HG02759 (cell line): ENCODE data around the gene YTHDF1.

Experiments
- ATAC-seq: cut with Tn5 transposase; IDR thresholded peaks from one replicate; pipeline ENCODE4 v1.9.1; 2021; ENCODE audit warnings: mild to moderate bottlenecking, moderate library complexity; ENCODE audit not compliant: unreplicated experiment

Gene YTHDF1

DNA sequence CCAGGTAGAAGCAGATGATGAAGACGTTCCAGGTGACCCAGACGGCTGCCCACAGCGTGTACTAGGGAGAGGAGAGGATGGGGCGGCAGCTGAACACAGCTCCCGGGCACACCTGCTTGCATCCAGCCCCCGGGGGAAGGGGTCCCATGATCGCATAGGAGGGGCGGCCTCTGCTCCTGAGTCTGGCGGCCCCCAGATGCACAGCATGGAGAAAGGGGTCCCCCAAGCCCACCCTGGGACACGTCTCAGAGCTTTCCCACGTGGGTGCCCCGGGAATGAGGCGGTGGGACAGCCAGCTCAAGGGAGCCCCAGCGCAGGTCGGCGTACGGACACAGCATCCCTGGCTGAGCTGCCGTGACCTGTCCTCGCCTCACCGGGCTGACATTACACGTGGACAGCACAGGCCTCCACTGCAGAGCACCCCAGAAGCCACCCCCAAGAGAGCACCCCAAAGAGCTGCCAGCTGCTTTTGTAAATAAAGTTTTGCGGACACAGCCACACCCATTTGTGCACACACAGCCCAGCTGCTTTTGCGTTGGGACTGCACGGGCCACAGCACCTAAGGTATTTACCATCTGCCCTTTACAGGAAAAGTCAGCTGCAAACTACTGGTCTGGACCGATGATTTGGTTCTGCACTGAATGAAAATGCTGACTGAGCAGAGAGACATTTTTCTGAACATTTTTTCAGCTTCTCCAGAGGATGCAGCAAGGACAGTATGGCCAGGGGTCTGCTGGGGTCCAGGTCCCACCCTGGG, 33.1 kb upstream of the YTHDF1 start:
- no peak for ATAC-seq

DNA sequence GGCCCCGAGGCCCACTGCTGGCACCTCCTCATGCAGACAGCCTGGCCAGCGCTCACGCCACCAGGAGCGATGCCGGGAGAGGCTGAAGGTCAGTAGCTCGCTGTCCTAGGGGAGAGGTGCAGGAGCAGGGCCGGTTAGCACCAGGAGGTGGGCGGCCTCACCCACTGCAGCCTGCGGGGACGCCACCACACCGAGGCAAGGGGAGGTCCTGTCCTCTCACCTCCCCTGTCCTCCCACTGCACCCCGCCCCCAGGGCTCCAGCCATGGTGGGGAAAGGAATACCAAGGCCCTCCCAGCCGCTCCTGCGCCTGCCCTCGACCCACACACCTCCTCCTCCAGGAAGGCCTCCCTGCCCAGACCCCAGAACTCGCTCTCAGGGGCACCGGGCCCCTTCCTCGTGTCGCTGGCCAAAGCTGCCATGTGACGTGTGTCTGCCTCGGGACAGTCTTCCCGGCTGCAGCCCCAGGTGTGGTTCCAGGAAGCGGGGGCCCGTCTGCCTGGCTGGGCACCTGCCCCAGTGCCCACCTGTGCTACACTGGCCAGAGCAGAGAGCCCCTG, 31.8 kb upstream of the YTHDF1 start:
- ATAC-seq, result no peak

DNA sequence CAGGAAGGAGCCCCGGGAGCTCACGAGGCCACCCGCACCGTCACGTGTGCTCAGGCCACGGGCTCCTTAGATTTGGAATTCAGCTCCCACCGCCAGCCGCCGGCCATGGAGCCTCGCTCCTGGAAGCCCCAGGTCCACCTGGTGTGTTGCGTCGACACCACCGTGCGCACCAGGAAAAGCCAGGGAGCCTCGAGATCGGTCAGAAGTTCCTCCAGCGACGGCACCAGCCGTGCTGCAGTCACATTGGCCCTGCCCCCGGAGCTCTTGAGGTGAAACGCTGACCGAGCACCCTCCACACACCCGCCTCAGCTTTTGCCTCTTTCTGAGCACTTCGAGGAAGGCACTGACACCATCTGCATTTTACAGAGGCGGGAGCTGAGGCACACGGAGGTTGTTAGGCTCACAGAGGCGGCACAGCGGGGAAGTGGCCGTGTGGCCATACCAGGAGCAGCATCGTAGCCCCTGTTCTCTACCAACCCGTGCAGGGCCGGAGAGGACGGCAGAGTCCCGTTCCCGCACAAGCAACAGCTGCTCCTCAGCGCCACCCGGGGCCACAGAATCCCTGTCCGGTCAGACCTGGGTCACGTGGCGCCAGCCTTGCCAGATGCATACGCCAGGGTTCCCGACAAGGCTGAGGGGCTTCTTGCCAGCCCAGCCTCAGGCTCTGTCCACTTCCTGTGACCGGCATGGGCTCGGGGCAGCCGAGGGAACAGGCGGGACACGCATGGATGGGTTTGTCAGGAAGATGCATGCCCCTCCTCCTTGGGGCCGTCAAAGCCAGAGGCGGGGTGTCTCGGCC, 30.8 kb upstream of the YTHDF1 start:
- no peak for ATAC-seq

DNA sequence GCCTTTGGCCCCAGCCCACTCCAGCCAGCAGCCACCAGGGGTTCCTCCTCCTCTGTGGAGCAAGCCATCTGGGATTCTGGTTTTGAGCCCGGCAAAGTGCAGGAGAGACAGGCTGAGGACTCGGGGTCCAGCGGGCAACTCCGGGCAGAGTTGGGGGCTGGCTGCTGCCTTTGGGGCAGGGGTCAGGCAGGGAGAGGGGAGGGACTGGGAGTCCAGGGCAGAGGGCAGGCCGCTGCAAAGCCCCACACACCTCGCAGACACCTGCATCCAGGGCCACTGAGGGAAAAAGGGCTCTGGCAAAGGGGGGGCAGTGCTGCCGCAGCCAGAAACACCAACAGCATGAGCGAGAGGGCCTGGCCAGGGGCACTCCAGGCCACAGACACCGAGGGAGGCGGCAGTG, 28.5 kb upstream of the YTHDF1 start:
- no peak for ATAC-seq

DNA sequence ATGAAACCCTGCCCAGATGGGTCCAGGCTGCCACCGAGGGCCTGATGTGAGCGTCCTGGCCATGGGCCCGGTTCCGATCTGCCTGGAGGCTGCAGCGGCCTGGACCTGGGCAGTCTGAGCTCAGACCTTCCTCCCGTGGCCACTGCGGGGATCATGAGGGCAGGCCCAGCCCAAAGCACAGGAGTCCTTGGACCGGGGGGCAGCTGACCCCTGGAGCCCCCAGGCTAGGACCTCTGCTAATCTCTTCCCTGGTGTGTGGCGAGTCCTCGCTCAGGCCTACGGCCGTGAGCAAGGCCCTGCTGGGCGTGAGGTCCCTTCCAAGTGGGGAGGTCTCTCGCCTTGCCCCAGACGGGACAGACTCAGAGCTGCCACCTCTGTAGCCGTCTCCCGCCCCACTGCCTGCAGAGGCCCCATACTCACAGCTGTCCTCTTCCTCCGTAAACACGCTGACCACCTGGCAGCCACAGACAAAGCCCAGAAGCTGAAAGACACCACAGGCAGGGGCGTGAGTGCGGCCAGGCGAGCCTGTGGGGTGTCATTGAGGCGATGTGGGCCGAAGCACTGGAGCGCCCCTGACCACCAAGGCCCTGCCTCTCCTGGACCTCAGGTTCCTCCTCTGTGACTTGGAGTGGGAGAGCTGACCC, 27.8 kb upstream of the YTHDF1 start:
- ATAC-seq, result no peak

DNA sequence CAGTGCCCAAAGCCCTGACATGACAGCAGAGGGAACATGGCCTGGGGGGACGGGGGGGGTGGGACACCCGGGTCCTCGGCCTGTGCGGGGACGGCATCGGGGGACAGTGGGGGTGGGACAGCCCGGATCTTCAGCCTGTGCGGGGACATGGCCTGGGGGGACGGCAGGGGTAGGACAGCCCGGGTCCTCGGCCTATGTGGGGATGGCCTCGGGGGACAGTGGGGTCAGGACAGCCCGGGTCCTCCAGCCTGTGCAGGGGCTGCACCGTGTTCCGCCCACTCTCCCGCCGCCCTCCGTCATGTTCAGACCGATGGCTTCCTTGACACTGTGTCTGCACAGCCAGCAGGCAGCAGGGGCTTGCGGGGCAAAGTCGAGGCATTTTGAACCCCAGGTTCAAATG, 26.8 kb upstream of the YTHDF1 start:
- ATAC-seq, result no peak

DNA sequence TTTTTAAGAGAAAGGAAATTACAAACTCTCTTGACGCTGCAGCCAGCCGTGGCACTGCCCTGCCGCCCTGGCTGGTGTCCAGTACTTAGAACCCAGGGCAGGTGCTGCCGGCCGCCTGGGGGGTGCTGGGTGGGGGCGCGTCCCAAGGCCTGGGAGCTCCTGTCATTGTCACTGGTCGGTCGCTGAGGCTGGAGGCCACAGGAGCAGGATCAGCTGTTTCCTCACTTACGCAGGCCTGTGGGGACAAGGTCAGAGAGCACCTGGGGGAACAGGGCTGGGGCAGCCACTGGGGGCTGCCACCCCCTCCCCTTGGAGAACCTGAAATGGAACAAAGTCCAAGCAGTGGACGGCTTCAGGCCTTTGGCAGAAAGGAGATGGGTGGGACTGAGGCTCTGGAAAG, 25.3 kb upstream of the YTHDF1 start:
- no peak for ATAC-seq

DNA sequence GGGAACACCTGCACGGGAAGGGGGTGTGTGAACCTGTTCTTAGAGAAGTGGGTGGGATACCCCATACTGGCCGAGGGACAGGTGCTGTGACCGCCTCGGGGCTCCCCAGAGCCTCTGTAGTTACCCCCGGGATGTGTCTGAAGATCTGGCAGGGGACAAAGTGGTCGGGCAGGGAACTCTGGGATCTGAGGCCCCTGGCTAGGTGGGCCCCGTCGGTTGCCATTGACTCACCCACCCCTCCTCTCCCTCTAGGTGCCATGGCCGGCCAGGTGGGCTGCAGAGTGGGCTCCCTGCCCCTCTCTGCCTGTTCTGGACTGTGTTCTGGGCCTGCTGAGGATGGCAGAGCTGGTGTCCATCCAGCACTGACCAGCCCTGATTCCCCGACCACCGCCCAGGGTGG, 24.1 kb upstream of the YTHDF1 start:
- no peak for ATAC-seq

DNA sequence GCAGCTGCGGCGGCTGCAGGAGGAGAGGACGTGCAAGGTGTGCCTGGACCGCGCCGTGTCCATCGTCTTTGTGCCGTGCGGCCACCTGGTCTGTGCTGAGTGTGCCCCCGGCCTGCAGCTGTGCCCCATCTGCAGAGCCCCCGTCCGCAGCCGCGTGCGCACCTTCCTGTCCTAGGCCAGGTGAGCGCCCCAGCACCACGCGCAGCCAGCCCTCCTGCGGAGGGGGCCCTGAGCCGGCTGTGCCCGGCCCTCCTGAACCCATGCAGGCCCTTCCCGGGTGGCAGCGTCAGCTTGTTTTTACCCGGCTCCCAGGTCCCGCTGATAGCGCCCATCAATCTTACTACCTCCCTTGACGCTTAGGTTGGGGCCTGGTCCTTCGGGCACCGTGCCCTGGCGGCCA, 23.5 kb upstream of the YTHDF1 start:
- ATAC-seq, result no peak

DNA sequence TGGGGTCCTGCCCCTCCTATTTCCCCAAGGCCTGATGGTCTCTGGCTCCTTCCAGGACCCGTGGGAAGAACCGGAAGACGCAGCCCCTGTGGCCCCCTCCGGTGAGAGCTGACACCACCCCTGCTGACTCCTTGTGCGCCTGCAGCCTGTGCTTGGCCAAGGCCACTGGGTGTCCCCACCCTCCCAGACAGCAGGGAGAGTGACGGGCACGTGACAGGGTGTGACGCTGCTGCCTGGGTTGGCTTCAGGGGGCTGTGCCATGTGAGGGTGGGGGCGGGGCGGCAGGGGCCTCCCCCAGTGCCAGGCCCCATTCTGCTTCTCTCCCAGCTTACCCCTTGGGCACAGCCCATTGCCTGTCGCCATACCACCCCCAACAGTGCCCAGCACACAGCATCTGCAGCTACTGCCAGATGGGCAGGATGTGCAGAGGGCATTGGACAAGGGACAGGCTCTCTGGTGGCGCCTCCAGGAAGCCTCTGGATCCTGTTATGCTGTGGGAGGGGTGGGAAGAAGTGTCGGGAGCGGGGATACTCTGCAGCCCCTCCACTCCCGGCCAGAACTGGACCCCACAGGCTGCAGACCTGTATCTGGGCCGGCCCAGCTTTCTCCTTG, 22.7 kb upstream of the YTHDF1 start:
- no peak for ATAC-seq

DNA sequence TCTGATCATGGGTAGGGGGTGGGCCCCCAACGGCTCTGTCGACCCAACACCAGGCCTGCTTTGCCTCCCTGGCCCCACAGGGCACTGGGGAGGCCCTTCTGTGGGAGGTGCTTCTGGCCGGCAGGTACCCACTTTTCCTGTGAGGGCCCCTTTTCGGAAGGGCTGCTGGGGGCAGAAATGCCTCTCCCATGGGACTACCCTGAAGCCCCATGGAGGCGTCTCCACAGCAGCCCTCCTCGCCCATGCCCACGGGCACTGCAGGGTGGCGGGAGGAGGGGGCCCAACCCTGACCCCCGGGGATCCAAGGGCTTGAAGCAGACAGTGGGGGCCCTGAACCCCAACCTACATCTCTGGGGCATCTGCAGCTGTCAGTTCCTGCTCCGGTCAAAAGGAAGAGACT, 22.1 kb upstream of the YTHDF1 start:
- no peak for ATAC-seq

DNA sequence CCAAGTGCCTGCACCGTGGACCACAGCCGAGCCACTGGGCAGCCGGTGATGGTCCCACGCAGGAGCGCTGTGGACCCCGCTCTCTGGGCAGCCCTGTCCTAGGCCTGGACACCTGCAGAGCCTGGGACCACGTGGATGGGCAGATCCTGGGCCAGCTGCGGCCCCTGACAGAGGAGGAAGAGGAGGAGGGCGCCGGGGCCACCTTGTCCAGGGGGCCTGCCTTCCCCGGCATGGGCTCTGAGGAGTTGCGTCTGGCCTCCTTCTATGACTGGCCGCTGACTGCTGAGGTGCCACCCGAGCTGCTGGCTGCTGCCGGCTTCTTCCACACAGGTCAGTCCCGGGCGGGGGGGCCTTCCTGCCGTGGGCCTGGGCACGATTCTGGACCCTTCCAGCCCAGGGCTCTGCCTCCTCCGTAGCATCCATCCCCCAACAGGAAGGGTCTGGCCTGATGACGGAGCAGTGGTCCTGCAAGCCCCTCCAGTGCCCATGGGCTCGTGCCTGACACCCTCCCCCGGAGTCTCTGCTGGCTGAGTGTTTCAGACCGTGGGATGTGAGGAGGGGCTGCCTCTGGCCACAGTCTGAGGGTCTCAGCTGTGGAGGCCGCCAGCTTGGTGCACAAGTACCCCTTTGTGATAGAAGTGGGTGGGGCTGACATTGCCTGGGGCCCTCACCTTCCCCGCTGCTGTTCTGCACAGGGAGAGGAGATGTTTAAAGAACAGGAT, 20.3 kb upstream of the YTHDF1 start:
- no peak for ATAC-seq

DNA sequence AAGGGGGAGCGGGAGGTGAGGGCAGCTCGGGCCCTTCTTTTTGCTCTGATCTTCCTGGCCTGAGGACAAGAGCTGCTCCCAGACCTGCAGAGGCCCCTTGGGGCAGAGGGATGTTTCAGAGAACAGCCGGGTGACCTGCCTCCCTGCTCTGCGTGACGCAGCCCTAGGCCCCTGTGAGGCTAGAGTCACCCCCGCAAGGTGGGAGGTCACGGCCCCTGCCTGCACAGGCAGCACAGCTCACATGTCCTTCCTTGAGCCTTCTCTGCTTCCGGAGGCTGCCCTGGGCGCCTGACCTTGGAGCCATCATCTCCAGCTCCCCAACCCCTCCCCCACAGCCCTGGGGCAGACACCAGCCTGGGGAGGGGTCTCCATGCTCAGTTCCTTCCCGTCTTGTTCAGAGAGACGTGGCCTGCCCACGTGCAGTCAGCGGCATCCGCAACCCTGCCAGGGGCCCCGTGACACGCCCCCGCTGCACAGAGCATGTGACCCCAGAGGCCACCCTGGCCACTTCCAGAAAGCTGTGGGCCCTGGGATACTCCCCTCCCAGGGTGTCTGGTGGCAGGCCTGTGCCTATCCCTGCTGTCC, 19.6 kb upstream of the YTHDF1 start, which contains the start of gene BIRC7:
Gene BIRC7 (plus strand): TSS at position 507 of the 585 bp plus-strand sequence. CDS start 192 bp downstream, outside the sequence.
- no peak for ATAC-seq

DNA sequence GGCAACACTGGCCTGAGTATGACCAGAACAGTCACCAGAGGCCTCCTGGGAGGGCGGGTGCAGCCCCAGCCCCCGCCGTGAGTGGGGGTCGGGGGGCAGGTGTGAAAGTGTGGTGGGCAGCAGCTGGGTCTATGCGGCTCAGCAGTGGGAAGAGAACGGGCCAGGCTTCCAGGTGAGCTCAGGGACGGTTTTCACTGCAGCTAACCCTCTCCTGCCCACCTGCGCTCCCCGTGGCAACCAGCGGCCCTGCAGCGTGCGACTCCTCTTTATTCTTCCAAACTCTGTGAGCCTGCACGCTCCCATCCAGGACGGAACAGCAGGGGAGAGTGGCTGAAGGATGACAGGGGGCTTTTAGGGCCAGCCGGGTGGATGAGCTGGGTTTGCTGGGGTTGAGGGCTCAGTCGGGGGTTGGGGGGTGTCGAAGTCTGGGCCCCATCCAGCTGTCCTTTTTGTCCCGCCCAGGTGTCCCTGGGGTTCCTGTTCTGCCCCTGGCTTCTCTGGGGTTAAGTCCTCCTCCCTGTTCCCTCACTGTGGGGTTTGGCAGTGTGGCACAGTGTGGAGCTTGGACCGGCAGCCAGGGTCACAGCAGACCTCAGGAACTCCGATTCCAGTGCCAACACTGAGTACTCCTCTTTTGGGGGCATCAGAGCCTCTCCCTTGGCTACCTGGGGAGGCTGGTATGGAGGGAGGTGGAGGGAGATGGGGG, 18.9 kb upstream of the YTHDF1 start:
- ATAC-seq, result no peak

DNA sequence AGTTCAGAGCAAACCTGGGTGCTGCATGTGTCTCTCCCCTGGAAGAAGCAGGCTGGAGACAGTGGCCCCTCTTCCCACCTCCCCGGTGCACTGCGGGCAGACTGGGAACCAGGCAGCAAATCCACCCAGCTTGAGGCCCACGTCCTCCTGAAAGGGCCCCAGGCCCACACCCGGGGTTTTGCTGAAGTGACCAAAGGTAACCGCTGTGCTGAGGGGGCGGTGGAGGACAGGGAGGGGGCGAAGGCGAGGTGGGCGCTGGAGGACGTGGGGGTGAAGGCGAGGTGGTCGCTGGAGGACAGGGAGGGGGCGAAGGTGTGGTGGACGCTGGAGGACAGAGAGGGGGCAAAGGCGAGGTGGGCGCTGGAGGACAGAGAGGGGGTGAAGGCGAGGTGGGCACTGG, 18.0 kb upstream of the YTHDF1 start:
- ATAC-seq, result no peak

DNA sequence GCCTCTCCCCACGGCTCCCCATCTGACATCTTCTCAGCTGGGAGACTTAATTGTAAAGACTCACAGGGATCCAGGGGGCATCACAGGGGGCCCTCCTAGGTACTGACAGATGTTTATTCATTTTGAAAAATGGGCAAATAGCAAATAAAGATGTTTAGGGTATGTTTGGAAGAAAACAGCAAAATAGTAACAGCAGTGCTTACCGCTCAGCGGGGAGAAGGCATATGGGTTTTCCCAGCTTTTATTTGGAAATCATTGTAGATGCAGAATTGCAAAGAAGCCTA, 17.1 kb upstream of the YTHDF1 start:
- ATAC-seq, result no peak

DNA sequence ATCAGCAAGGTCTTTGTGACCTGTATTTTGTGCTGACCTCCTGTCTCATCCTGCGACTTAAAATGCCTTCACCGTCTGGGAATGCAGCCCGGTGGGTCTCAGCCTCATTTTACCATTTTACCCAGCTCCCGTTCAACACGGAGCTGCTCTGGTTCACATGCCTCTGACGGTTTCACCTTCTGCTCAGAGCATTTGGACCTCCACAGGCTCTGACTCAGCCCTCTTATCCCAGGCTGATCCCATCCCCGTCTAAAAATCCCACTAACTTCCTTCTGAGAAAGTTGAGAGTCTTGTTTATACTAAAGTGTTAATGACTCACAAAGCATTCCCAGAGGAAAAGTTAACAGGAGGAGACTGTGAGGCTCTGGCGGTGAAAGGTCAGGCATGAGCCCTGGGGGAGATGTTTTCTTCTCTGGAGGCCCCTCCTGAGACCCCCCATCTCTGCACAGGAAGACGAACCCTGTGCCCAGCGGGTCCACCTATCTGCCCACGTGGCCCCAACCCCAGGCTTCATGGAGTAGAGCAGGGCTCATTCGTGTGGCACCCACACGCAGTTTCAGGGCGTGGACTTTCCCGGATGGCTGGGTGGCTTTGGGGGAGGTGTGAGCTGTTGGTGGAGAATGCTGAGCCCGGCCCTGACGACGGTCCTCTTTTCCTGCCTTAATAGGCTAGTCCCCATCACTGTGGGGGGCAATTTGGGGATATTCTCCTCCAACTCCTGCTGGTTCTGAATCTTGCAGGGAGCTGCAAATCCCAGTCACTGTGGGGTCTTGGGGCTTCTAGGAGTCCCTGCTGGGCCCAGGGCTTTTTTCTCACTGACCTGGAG, 16.5 kb upstream of the YTHDF1 start:
- ATAC-seq, result no peak

DNA sequence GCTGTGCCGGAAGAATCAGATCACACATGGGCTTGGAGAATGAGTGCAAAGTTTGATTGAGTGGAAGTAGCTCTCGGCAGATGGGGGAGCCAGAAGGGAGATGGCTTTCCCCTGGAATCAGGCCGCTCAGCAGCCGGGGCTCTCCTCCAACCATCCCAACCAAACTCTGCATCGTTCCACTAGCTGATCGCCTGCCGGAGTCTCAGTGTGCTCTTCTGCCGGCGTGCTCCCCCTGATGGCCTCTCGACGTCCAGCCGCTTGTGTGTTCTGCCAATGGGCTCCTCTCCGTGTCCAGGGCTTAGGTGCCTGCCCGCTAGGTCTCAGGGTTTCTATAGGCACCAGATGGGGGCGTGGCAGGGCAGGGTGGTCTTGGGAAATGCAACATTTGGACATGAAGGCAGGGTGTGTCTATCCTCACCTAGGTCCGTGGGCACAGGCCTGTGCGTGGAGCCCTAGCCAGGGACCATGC, 14.9 kb upstream of the YTHDF1 start:
- ATAC-seq, result no peak

DNA sequence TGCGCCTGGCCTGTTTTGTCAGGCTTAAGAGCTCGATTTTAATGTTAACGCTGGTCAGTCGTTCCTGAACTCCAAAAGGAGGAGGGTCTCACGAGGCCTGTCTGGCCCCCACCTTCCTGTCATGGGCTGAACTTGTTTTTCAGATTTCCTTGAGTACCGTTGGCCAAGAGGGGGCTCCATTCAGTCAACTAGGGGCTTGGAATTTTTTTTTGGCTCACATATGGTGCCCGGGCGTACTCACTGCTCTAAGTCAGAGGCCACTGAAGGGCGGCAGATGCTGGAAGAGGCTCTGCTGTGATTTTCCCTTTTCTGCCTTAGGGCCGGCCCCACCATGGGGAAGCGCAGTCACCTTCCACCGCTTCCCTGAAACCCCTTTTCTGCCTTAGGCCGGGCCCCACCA, 12.9 kb upstream of the YTHDF1 start:
- no peak for ATAC-seq
